HG03060 (cell line): ENCODE measurements around the gene DTNB.
"Not testable (repeated sequence)": the region's sequence is repeated elsewhere in the genome, so short reads cannot be mapped to it uniquely, and the experiment has no call there.

Source experiments
- ATAC-seq: cut with Tn5 transposase; IDR thresholded peaks from one replicate; pipeline ENCODE4 v1.9.1; 2021; ENCODE audit warnings: low read depth, moderate number of reproducible peaks; ENCODE audit not compliant: unreplicated experiment

DTNB gene

DNA sequence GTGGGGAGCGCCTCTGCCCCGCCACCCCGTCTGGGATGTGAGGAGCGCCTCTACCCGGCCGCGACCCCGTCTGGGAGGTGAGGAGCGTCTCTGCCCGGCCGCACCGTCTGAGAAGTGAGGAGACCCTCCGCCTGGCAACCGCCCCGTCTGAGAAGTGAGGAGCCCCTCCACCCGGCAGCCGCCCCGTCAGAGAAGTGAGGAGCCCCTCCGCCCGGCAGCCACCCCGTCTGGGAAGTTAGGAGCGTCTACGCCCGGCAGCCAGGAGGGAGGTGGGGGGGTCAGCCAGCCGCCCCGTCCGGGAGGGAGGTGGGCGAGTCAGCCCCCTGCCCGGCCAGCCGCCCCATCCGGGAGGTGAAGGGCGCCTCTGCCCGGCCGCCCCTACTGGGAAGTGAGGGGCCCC is 39.6 kb downstream of the DTNB start:
- not testable (repeated sequence) for ATAC-seq

DNA sequence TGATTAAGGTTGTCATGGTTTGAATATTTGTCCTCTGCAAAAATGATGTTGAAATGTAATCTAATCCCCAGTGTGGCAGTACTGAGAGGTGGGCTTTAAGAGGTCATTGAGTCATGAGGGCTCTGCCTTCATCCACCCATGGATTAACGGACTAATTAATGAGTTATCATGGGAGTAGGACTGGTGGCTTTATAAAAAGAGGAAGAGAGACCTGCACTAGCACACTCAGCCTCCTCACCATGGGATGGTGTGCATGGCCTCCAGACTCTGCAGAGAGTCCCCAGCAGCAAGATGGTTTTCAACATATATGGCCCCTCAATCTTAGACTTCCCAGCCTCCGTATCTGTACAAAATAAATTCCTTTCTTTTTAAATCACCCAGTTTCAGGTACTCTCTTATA is 41.0 kb downstream of the DTNB start:
- ATAC-seq: no peak

DNA sequence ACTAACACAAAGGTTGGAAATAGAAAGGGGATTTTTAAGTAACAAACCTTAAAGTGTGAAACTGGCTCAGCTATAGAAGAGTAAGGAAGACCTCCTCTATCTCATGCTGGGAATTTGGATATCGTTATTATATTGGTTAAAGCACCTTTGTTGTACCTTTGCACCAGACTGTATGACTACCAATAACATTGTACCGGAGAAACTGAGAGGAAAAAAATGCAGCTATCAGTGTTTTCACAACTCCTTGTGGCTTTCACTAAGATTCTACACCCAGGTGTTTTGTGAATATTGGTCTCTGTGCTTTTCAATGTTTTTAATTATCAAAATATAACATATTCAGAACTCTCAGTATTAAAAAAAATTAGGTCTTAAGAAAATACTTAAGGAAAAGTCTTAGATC is 48.7 kb downstream of the DTNB start:
- ATAC-seq: no peak

- no peak for ATAC-seq
These were observed 50.0 kb downstream of the DTNB start for GRCh38 chr2:25623361-25623760.

- ATAC-seq: no peak
These were observed 52.7 kb downstream of the DTNB start for GRCh38 chr2:25620711-25621110.

DNA sequence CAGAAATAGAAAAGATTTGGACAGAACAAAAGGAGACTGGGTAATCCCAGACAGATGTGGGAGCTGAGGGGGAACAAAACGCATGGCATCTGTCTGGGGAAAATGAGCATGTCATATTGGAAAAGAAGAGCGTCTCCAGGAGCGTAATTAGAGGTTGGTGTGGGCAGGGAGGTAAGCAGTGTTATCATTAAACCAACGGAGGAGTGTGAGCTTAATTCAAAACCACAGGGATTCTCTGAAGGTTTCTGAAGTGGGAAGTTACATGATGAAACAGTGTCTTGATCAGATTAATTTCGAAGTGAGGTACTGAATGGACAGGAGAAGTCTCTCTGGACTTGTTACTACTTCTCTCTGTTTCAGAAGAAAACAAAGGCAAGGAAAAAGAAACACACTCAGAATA is 53.3 kb downstream of the DTNB start:
- ATAC-seq: no peak

DNA sequence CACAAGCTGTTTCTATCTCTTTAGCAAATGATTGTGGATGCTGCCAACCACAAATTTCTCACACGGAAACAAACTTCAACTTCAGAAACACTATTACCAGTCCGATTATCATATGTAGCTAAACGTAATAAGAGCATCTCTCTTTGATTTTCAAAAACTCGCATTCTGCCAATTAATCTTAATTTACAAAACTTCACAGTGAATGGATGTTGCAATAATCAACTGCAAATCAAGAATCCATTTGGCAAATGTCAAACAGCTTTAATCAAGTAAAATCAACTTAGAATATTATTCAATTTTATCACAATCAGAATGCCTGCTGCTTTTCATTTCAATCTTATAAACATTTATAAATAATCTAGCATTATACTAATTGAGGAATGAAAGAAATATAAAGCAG is 54.2 kb downstream of the DTNB start:
- ATAC-seq: no peak

GRCh38 chr2:25618676-25619075 is 54.7 kb downstream of the DTNB start:
- no peak for ATAC-seq

GRCh38 chr2:25617948-25618646 is 55.3 kb downstream of the DTNB start:
- ATAC-seq: no peak

DNA sequence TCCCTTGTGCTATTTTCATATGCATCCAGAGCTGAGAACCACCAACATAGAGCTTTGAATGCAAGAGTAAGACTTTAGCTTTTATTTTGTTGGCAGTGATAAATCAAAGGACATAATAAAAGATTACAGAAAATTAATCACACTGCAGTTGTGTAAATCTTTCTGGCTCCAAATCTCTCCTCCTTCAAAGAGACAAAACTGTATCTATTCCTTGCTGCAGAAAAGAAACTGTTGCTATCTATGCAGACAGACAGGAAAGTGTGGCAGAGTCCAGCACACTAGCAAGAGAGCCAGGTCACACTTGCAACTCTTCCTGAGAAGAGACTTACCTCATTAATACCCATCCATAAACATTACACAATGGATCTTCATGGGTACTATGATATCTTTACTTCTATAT is 57.5 kb downstream of the DTNB start:
- no peak for ATAC-seq

DNA sequence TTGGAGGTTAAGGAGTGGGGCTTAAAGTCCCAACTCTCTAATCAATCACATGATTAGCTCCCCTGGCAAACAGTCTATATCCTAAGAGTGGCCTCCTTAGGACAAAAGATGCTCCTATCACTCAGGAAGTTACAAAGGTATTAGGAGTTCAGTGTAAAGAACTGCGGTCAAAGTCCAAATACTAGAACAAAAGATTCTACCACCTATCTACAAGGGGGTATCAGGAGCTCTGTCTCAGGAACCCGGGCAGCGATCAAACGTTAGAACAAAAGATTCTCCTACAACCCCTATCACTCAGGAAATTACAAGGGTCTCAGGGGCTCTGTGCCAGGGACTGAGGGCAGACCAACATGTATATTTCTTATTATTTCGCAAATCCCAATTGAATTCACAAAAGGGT is 58.0 kb downstream of the DTNB start:
- ATAC-seq: no peak

DNA sequence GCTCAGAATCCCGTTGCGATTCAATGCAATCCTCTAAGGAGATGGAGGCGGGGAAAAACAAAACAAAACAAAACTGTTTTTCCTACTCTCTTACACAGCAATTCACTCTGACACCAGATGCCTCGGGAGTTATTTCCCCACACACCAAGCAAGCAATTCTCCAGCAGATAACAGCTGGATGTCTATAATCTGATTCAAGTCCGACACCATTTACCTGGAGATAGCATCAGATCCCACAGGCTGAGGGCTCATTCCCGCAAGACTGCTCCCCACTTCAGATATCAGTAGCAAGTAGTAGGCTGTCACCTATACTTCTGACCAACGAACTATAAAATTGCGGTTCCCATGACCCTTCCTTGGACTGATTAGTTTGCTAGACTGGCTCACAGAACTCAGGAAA is 58.7 kb downstream of the DTNB start:
- ATAC-seq: no peak

- ATAC-seq: no peak
These were observed 64.7 kb downstream of the DTNB start for GRCh38 chr2:25608718-25609117.

DNA sequence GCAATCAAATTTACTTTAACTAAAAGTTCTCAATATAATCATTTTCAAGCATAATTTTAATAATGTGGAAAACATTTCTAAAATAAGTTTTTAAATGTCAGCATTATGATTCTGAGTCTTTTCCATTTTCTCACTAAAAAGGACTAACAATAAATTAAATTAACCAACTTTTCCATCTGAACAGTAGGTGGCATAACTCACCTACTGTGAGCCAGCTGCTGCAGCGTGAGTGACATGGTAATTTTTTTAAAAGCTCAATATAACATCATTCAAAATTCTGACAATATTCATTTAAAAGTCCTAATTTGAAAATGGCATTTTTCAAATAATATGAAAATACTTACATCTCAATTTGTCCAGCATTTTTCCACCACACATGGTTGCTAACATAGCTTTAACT is 66.5 kb downstream of the DTNB start:
- no peak for ATAC-seq

- ATAC-seq: no peak
These were observed 71.0 kb downstream of the DTNB start for GRCh38 chr2:25602333-25602723.

- ATAC-seq: not testable (repeated sequence)
These were observed 71.6 kb downstream of the DTNB start for GRCh38 chr2:25601711-25602332.

- ATAC-seq: no peak
These were observed 74.5 kb downstream of the DTNB start for GRCh38 chr2:25598911-25599310.

GRCh38 chr2:25598332-25598731 is 75.0 kb downstream of the DTNB start:
- ATAC-seq: no peak

GRCh38 chr2:25597881-25598280 is 75.5 kb downstream of the DTNB start:
- ATAC-seq: no peak

- no peak for ATAC-seq
These were observed 76.7 kb downstream of the DTNB start for GRCh38 chr2:25596516-25597244.

- no peak for ATAC-seq
These were observed 78.0 kb downstream of the DTNB start for GRCh38 chr2:25595393-25595792.

GRCh38 chr2:25594991-25595390 is 78.4 kb downstream of the DTNB start:
- ATAC-seq: no peak
